GM23338 (cell line): ENCODE results near the gene SNX5. TPM values are rescaled to one million over a fixed set of nuclear protein-coding genes. Genes with fewer than 3 reads are reported as not detected.

Experiments used
- ATAC-seq: fragments of 200-7000 bp; cut with Tn5 transposase; 3 replicates; pipeline ENCODE4 v1.9.1; 2020
- DNase-seq: peaks from one replicate; pipeline ENCODE4 v3.0.0-alpha.2; 2015; ENCODE audit warnings: low spot score
- H2AFZ ChIP-seq: fragments of 200-600 bp; sonication (generic); 2 replicates; pipeline ENCODE4 v1.8.0; 2016; ENCODE audit warnings: antibody characterized with exemption, mild to moderate bottlenecking, moderate library complexity
- H3F3A ChIP-seq: fragments of 200-600 bp; sonication (generic); replicated peaks from 2 replicates; pipeline ENCODE4 v1.8.0; 2017; ENCODE audit warnings: antibody characterized with exemption, mixed run types, low read depth
- H3K27ac ChIP-seq: fragments of 200-600 bp; sonication (generic); 2 replicates; pipeline ENCODE4 v1.6.1; 2016; ENCODE audit warnings: low read depth
- H3K27me3 ChIP-seq: fragments of 200-600 bp; sonication (generic); 2 replicates; pipeline ENCODE4 v1.8.0; 2016; ENCODE audit warnings: mild to moderate bottlenecking, mixed run types, moderate library complexity; ENCODE audit not compliant: insufficient read depth
- H3K36me3 ChIP-seq: fragments of 200-600 bp; sonication (generic); 2 replicates; pipeline ENCODE4 v1.8.0; 2016; ENCODE audit warnings: mild to moderate bottlenecking; ENCODE audit not compliant: insufficient read depth
- H3K4me1 ChIP-seq: fragments of 200-600 bp; sonication (generic); 2 replicates; pipeline ENCODE4 v1.8.0; 2016; ENCODE audit warnings: mild to moderate bottlenecking, moderate library complexity; ENCODE audit not compliant: insufficient read depth
- H3K4me2 ChIP-seq: fragments of 200-600 bp; sonication (generic); 2 replicates; pipeline ENCODE4 v1.7.1; 2017; ENCODE audit warnings: mixed run types
- H3K4me3 ChIP-seq: fragments of 200-600 bp; sonication (generic); 2 replicates; pipeline ENCODE4 v1.6.1; 2016; ENCODE audit warnings: mixed run types
- H3K79me2 ChIP-seq: fragments of 200-600 bp; sonication (generic); replicated peaks from 2 replicates; pipeline ENCODE4 v1.8.0; 2017; ENCODE audit warnings: mild to moderate bottlenecking; ENCODE audit not compliant: insufficient read depth
- H3K9me2 ChIP-seq: fragments of 200-600 bp; sonication (generic); 2 replicates; pipeline ENCODE4 v1.8.0; 2017; ENCODE audit not compliant: insufficient read depth
- H4K20me1 ChIP-seq: fragments of 200-600 bp; sonication (generic); replicated peaks from 2 replicates; pipeline ENCODE4 v1.8.0; 2017; ENCODE audit warnings: mild to moderate bottlenecking; ENCODE audit not compliant: insufficient read depth
- H3K27ac Mint-ChIP-seq: 2 replicates; pipeline ENCODE4 v1.8.0; 2020; ENCODE audit warnings: inconsistent platforms, mild to moderate bottlenecking, moderate library complexity, mixed read lengths
- H3K27me3 Mint-ChIP-seq: 3 replicates; pipeline ENCODE4 v1.8.0; 2022; ENCODE audit warnings: low read depth, mild to moderate bottlenecking, moderate library complexity, mixed read lengths, inconsistent platforms; ENCODE audit not compliant: insufficient read depth, poor library complexity
- H3K36me3 Mint-ChIP-seq: 3 replicates; pipeline ENCODE4 v1.8.0; 2021; ENCODE audit warnings: low read depth, mild to moderate bottlenecking, inconsistent platforms, moderate library complexity, mixed read lengths
- H3K4me1 Mint-ChIP-seq: 3 replicates; pipeline ENCODE4 v1.8.0; 2020; ENCODE audit warnings: mild to moderate bottlenecking, inconsistent platforms, mixed read lengths
- H3K4me3 Mint-ChIP-seq: 3 replicates; pipeline ENCODE4 v1.8.0; 2021; ENCODE audit warnings: moderate library complexity, mild to moderate bottlenecking, inconsistent platforms, mixed read lengths
- H3K9me3 Mint-ChIP-seq: 3 replicates; pipeline ENCODE4 v1.8.0; 2020; ENCODE audit warnings: moderate library complexity, mild to moderate bottlenecking, inconsistent platforms, mixed read lengths
- CREB1 ChIP-seq: fragments of 250-450 bp; sonication (Bioruptor Pico); IDR thresholded peaks from 2 replicates; pipeline ENCODE4 v1.5.0; 2020; ENCODE audit warnings: low read depth, mild to moderate bottlenecking, moderate library complexity
- EZH2 ChIP-seq: fragments of 200-600 bp; sonication (generic); IDR thresholded peaks from one replicate; pipeline ENCODE4 v1.8.0; 2017; ENCODE audit warnings: antibody characterized with exemption, mild to moderate bottlenecking, low read depth; ENCODE audit not compliant: unreplicated experiment
- EZH2phosphoT487 ChIP-seq: fragments of 200-600 bp; sonication (generic); IDR thresholded peaks from one replicate; pipeline ENCODE4 v1.8.1; 2018; ENCODE audit warnings: antibody characterized with exemption; ENCODE audit not compliant: unreplicated experiment
- JUNB ChIP-seq: IDR thresholded peaks from one replicate; pipeline ENCODE4 v1.6.1; 2016; ENCODE audit warnings: antibody characterized with exemption; ENCODE audit not compliant: unreplicated experiment
- NANOG ChIP-seq: IDR thresholded peaks from 2 replicates; pipeline ENCODE4 v1.6.1; 2016; ENCODE audit warnings: antibody characterized with exemption, borderline replicate concordance
- POLR2AphosphoS5 ChIP-seq: IDR thresholded peaks from 2 replicates; pipeline ENCODE4 v1.6.1; 2016; ENCODE audit warnings: antibody characterized with exemption, low read depth
- STAT1 ChIP-seq: IDR thresholded peaks from one replicate; pipeline ENCODE4 v1.6.1; 2016; ENCODE audit warnings: antibody characterized with exemption; ENCODE audit not compliant: unreplicated experiment
- ZNF114 ChIP-seq: fragments of 250-450 bp; sonication (Bioruptor Pico); IDR thresholded peaks from 2 replicates; pipeline ENCODE4 v1.5.0; 2020; ENCODE audit warnings: mild to moderate bottlenecking, moderate library complexity
- ZNF331 ChIP-seq: fragments of 250-450 bp; sonication (Bioruptor Pico); IDR thresholded peaks from 2 replicates; pipeline ENCODE4 v1.5.0; 2020; ENCODE audit warnings: low read depth, mild to moderate bottlenecking, moderate library complexity
- polyA plus RNA-seq: library from polyadenylated mRNA; unstranded; fragments of >200 nt; fragmentation: Nextera tagmentation; extraction: Ambion mirVana; gene quantifications from 2 replicates; pipeline ENCODE4 v1.2.1, GENCODE V29; 2016
- total RNA-seq: library from RNA; depleted of rRNA; stranded (reverse); fragments of >200 nt; shearing (Covaris generic); gene quantifications from 2 replicates; pipeline ENCODE4 v1.2.3, GENCODE V29; 2014
- TF ChIP-seq, protein P1 (sequence below), 2 experiments: fragments of 200-600 bp in 1 of 2; sonication (generic) in 1 of 2; conservative IDR thresholded peaks; 2 replicates each; pipeline versions ENCODE4 v1.5.1 to v1.6.1; 2016 to 2017; ENCODE audit warnings: antibody characterized with exemption in 2 of 2, low read depth in 2 of 2, mild to moderate bottlenecking in 2 of 2, moderate library complexity in 1 of 2
- TF ChIP-seq, protein P2 (sequence below): IDR thresholded peaks from 2 replicates; pipeline ENCODE4 v1.6.1; 2016; ENCODE audit warnings: antibody characterized with exemption
- TF ChIP-seq, protein P3 (sequence below): IDR thresholded peaks from one replicate; pipeline ENCODE4 v1.6.1; 2018; ENCODE audit warnings: antibody characterized with exemption; ENCODE audit not compliant: unreplicated experiment
- TF ChIP-seq, protein P4 (sequence below): fragments of 250-450 bp; sonication (Bioruptor Pico); IDR thresholded peaks from 2 replicates; pipeline ENCODE4 v1.5.0; 2020; ENCODE audit warnings: mild to moderate bottlenecking, moderate library complexity

Gene SNX5
- total and polyA plus RNA-seq, 2 experiments from 2014 or later, result 167 to 287 TPM

DNA sequence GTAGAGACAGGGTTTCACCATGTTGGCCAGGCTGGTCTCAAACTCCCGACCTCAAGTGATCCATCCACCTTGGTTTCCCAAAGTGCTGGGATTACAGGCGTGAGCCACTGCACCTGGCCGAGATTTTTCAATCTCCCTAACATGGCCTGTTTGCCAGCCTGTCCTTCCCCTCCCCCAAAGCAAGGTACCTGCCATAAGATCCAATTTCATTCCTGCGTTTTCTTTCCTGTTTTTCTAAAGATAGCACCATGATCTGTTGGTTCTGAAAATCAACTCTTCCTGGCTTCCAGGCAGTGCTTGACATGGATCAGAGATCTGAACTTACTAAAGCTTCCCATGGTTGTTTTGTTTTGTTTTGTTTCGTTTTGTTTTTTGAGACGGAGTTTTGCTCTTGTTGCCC, 7.7 kb upstream of the SNX5 start:
- Histone ChIP-seq H3K4me2 (no peak overlapping the region), H3K4me3 (no peak overlapping the region), H3K9me2 (no peaks in the 10 kb centered on the region), H4K20me1 (peaks cover 23% of the 10 kb centered on the region; the same call in 1 of the 2 replicates), H3K4me1 (peaks cover 20% of the 10 kb centered on the region), H3K27ac (no peak overlapping the region), H2AFZ (no peak overlapping the region), H3F3A (no peaks in the 10 kb centered on the region), H3K79me2 (peaks cover 90% of the 10 kb centered on the region), H3K36me3 (peaks cover 22% of the 10 kb centered on the region), H3K27me3 (no peaks in the 10 kb centered on the region)
- Mint-ChIP-seq H3K4me1 (peaks cover 27% of the 10 kb centered on the region), H3K9me3 (no peaks in the 10 kb centered on the region), H3K36me3 (peaks cover 72% of the 10 kb centered on the region), H3K27me3 (peaks cover 5% of the 10 kb centered on the region), H3K27ac (no peak overlapping the region), H3K4me3 (no peak overlapping the region)
- TF ChIP-seq, protein P1, sequence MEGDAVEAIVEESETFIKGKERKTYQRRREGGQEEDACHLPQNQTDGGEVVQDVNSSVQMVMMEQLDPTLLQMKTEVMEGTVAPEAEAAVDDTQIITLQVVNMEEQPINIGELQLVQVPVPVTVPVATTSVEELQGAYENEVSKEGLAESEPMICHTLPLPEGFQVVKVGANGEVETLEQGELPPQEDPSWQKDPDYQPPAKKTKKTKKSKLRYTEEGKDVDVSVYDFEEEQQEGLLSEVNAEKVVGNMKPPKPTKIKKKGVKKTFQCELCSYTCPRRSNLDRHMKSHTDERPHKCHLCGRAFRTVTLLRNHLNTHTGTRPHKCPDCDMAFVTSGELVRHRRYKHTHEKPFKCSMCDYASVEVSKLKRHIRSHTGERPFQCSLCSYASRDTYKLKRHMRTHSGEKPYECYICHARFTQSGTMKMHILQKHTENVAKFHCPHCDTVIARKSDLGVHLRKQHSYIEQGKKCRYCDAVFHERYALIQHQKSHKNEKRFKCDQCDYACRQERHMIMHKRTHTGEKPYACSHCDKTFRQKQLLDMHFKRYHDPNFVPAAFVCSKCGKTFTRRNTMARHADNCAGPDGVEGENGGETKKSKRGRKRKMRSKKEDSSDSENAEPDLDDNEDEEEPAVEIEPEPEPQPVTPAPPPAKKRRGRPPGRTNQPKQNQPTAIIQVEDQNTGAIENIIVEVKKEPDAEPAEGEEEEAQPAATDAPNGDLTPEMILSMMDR (conservative IDR thresholded peaks at IDR 0.05; ENCODE audit: low read depth in 2 of 2), result no peak
- TF ChIP-seq JUNB, result no peak
- TF ChIP-seq NANOG, result no peak
- TF ChIP-seq ZNF331 (CRISPR knock-in tag), result no peak
- no peak for TF ChIP-seq STAT1
- no peak for TF ChIP-seq EZH2phosphoT487
- TF ChIP-seq, protein P2, sequence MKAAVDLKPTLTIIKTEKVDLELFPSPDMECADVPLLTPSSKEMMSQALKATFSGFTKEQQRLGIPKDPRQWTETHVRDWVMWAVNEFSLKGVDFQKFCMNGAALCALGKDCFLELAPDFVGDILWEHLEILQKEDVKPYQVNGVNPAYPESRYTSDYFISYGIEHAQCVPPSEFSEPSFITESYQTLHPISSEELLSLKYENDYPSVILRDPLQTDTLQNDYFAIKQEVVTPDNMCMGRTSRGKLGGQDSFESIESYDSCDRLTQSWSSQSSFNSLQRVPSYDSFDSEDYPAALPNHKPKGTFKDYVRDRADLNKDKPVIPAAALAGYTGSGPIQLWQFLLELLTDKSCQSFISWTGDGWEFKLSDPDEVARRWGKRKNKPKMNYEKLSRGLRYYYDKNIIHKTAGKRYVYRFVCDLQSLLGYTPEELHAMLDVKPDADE, result no peak
- no peak for TF ChIP-seq ZNF114
- TF ChIP-seq, protein P3, sequence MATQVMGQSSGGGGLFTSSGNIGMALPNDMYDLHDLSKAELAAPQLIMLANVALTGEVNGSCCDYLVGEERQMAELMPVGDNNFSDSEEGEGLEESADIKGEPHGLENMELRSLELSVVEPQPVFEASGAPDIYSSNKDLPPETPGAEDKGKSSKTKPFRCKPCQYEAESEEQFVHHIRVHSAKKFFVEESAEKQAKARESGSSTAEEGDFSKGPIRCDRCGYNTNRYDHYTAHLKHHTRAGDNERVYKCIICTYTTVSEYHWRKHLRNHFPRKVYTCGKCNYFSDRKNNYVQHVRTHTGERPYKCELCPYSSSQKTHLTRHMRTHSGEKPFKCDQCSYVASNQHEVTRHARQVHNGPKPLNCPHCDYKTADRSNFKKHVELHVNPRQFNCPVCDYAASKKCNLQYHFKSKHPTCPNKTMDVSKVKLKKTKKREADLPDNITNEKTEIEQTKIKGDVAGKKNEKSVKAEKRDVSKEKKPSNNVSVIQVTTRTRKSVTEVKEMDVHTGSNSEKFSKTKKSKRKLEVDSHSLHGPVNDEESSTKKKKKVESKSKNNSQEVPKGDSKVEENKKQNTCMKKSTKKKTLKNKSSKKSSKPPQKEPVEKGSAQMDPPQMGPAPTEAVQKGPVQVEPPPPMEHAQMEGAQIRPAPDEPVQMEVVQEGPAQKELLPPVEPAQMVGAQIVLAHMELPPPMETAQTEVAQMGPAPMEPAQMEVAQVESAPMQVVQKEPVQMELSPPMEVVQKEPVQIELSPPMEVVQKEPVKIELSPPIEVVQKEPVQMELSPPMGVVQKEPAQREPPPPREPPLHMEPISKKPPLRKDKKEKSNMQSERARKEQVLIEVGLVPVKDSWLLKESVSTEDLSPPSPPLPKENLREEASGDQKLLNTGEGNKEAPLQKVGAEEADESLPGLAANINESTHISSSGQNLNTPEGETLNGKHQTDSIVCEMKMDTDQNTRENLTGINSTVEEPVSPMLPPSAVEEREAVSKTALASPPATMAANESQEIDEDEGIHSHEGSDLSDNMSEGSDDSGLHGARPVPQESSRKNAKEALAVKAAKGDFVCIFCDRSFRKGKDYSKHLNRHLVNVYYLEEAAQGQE, result no peak
- TF ChIP-seq EZH2, result no peak
- TF ChIP-seq POLR2AphosphoS5, result no peak
- TF ChIP-seq, protein P4, sequence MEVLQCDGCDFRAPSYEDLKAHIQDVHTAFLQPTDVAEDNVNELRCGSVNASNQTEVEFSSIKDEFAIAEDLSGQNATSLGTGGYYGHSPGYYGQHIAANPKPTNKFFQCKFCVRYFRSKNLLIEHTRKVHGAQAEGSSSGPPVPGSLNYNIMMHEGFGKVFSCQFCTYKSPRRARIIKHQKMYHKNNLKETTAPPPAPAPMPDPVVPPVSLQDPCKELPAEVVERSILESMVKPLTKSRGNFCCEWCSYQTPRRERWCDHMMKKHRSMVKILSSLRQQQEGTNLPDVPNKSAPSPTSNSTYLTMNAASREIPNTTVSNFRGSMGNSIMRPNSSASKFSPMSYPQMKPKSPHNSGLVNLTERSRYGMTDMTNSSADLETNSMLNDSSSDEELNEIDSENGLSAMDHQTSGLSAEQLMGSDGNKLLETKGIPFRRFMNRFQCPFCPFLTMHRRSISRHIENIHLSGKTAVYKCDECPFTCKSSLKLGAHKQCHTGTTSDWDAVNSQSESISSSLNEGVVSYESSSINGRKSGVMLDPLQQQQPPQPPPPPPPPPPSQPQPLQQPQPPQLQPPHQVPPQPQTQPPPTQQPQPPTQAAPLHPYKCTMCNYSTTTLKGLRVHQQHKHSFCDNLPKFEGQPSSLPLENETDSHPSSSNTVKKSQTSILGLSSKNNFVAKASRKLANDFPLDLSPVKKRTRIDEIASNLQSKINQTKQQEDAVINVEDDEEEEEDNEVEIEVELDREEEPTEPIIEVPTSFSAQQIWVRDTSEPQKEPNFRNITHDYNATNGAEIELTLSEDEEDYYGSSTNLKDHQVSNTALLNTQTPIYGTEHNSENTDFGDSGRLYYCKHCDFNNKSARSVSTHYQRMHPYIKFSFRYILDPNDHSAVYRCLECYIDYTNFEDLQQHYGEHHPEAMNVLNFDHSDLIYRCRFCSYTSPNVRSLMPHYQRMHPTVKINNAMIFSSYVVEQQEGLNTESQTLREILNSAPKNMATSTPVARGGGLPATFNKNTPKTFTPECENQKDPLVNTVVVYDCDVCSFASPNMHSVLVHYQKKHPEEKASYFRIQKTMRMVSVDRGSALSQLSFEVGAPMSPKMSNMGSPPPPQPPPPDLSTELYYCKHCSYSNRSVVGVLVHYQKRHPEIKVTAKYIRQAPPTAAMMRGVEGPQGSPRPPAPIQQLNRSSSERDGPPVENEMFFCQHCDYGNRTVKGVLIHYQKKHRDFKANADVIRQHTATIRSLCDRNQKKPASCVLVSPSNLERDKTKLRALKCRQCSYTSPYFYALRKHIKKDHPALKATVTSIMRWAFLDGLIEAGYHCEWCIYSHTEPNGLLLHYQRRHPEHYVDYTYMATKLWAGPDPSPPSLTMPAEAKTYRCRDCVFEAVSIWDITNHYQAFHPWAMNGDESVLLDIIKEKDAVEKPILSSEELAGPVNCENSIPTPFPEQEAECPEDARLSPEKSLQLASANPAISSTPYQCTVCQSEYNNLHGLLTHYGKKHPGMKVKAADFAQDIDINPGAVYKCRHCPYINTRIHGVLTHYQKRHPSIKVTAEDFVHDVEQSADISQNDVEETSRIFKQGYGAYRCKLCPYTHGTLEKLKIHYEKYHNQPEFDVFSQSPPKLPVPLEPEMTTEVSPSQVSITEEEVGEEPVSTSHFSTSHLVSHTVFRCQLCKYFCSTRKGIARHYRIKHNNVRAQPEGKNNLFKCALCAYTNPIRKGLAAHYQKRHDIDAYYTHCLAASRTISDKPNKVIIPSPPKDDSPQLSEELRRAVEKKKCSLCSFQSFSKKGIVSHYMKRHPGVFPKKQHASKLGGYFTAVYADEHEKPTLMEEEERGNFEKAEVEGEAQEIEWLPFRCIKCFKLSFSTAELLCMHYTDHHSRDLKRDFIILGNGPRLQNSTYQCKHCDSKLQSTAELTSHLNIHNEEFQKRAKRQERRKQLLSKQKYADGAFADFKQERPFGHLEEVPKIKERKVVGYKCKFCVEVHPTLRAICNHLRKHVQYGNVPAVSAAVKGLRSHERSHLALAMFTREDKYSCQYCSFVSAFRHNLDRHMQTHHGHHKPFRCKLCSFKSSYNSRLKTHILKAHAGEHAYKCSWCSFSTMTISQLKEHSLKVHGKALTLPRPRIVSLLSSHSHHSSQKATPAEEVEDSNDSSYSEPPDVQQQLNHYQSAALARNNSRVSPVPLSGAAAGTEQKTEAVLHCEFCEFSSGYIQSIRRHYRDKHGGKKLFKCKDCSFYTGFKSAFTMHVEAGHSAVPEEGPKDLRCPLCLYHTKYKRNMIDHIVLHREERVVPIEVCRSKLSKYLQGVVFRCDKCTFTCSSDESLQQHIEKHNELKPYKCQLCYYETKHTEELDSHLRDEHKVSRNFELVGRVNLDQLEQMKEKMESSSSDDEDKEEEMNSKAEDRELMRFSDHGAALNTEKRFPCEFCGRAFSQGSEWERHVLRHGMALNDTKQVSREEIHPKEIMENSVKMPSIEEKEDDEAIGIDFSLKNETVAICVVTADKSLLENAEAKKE (CRISPR knock-in tag), result no peak
- no peak for TF ChIP-seq CREB1 (CRISPR knock-in tag)
- DNase-seq, result no peak
- ATAC-seq, result no peak
